B cell (primary cell): Measurements from ENCODE around the gene MAJIN. TPM values are rescaled to one million over a fixed set of nuclear protein-coding genes. Genes with fewer than 3 reads are reported as not detected.

Experiments used
- ATAC-seq: fragments of 200-7000 bp; cut with Tn5 transposase; one replicate; pipeline ENCODE4 v1.10.0; 2021; ENCODE audit warnings: low read depth, mild to moderate bottlenecking, moderate number of reproducible peaks, moderate library complexity
- CTCF ChIA-PET: fragments of 350-600 bp; sonication (Branson Sonifier 250); formaldehyde crosslinking; loops from one replicate; lab custom pipeline; 2021; ENCODE audit warnings: antibody characterized with exemption, inconsistent platforms; lab: Charles Lee
- POLR2A ChIA-PET: fragments of 350-600 bp; sonication (Branson Sonifier 250); formaldehyde crosslinking; loops from one replicate; lab custom pipeline; 2021; ENCODE audit warnings: antibody characterized with exemption; lab: Charles Lee
- DNase-seq: peaks from one replicate; pipeline ENCODE4 v3.0.0; 2013
- H2AFZ ChIP-seq: 2 replicates; pipeline ENCODE4 v1.6.1; 2012; ENCODE audit warnings: mild to moderate bottlenecking, low read depth, low read length; ENCODE audit not compliant: insufficient read depth, poor library complexity, severe bottlenecking
- H3K27ac ChIP-seq, 2 donors: 1 replicate in 1 of 2; 2 replicates in 1 of 2; pipeline ENCODE4 v1.5.1; 2012 to 2013; ENCODE audit warnings: low read length in 2 of 2, mild to moderate bottlenecking in 2 of 2, moderate library complexity in 1 of 2
- H3K27me3 ChIP-seq, 4 experiments: fragments of 200-600 bp in 1 of 4; sonication (generic) in 1 of 4; replicated peaks in 1 of 4; 1 replicate in 2 of 4; 2 replicates in 2 of 4; pipeline versions ENCODE4 v1.6.1 to v1.7.0; 2013 to 2016; ENCODE audit warnings: low read length in 3 of 4, mild to moderate bottlenecking in 2 of 4, mixed read lengths in 1 of 4, moderate library complexity in 1 of 4; ENCODE audit not compliant: insufficient read depth in 4 of 4, control insufficient read depth in 3 of 4; ENCODE audit errors: control extremely low read depth in 1 of 4
- H3K36me3 ChIP-seq, 2 experiments: replicated peaks in 1 of 2; 1 replicate in 1 of 2; 2 replicates in 1 of 2; pipeline versions ENCODE4 v1.6.1 to v1.7.1; 2013; ENCODE audit warnings: low read length in 1 of 2; ENCODE audit not compliant: insufficient read depth in 2 of 2, control insufficient read depth in 1 of 2; ENCODE audit errors: control extremely low read depth in 1 of 2, extremely low read depth in 1 of 2
- H3K4me1 ChIP-seq, 2 donors: fragments of 200-600 bp in 1 of 2; sonication (generic) in 1 of 2; 1 replicate in 1 of 2; 2 replicates in 1 of 2; pipeline versions ENCODE4 v1.5.1 to v1.6.1; 2013 to 2017; ENCODE audit warnings: low read length in 2 of 2; ENCODE audit not compliant: control insufficient read depth in 2 of 2, insufficient read depth in 2 of 2
- H3K4me2 ChIP-seq: replicated peaks from 2 replicates; pipeline ENCODE3; 2012; ENCODE audit warnings: mild to moderate bottlenecking, low read depth, low read length; ENCODE audit not compliant: poor library complexity, severe bottlenecking
- H3K4me3 ChIP-seq, 5 experiments: fragments of 200-600 bp in 1 of 5; sonication (generic) in 1 of 5; 1 replicate in 3 of 5; 2 replicates in 2 of 5; pipeline versions ENCODE4 v1.5.1 to v1.7.0; 2011 to 2016; ENCODE audit warnings: low read length in 4 of 5, mild to moderate bottlenecking in 4 of 5, low read depth in 2 of 5, control low read depth in 1 of 5, moderate library complexity in 1 of 5; ENCODE audit not compliant: insufficient read depth in 1 of 5; ENCODE audit errors: control extremely low read depth in 1 of 5, extremely low read depth in 1 of 5
- H3K79me2 ChIP-seq: fragments of 200-600 bp; sonication (generic); one replicate; pipeline ENCODE4 v1.6.0; 2016; ENCODE audit warnings: low read length; ENCODE audit not compliant: control insufficient read depth, insufficient read depth
- H3K9ac ChIP-seq: fragments of 200-600 bp; sonication (generic); 2 replicates; pipeline ENCODE4 v1.6.1; 2017; ENCODE audit warnings: mild to moderate bottlenecking, low read length, moderate library complexity
- H3K9me3 ChIP-seq, 3 donors: one replicate each; pipeline versions ENCODE4 v1.6.1 to v1.7.1; 2013; ENCODE audit warnings: low read length in 2 of 3; ENCODE audit not compliant: control insufficient read depth in 2 of 3, insufficient read depth in 1 of 3; ENCODE audit errors: control extremely low read depth in 1 of 3
- H4K20me1 ChIP-seq: 2 replicates; pipeline ENCODE4 v1.6.0; 2012; ENCODE audit warnings: mild to moderate bottlenecking, low read length; ENCODE audit not compliant: insufficient read depth, control insufficient read depth, poor library complexity, severe bottlenecking
- H3K27ac Mint-ChIP-seq: one replicate; pipeline ENCODE4 v1.8.0; 2021; ENCODE audit warnings: mixed read lengths
- H3K27me3 Mint-ChIP-seq: one replicate; pipeline ENCODE4 v1.8.0; 2021; ENCODE audit warnings: mixed read lengths
- H3K4me1 Mint-ChIP-seq: one replicate; pipeline ENCODE4 v1.8.0; 2021; ENCODE audit warnings: mixed read lengths
- H3K4me3 Mint-ChIP-seq: one replicate; pipeline ENCODE4 v1.8.0; 2021; ENCODE audit warnings: mixed read lengths
- H3K9me3 Mint-ChIP-seq: one replicate; pipeline ENCODE4 v1.8.0; 2022; ENCODE audit warnings: mixed read lengths; ENCODE audit not compliant: insufficient read depth
- CTCF ChIP-seq: fragments of 200-600 bp; IDR thresholded peaks from one replicate; pipeline ENCODE4 v1.8.0; 2022; ENCODE audit warnings: antibody characterized with exemption, mild to moderate bottlenecking
- EZH2 ChIP-seq: IDR thresholded peaks from 2 replicates; pipeline ENCODE4 v1.6.1; 2012; ENCODE audit warnings: borderline replicate concordance, low read depth, mild to moderate bottlenecking, moderate library complexity, low read length; ENCODE audit not compliant: insufficient read depth, poor library complexity, severe bottlenecking
- WGBS: methylation state at CpG from one replicate; pipeline ENCODE4 v1.1.5; 2013; ENCODE audit warnings: missing lambda C conversion rate; ENCODE audit not compliant: insufficient coverage; 5-methylcytosine and 5-hydroxymethylcytosine counted together
- intact Hi-C: fragments of 100-400 bp; cut with micrococcal nuclease; formaldehyde crosslinking; loops from one replicate; pipeline ENCODE4 v1.10.0; 2022
- polyA plus RNA-seq: library from polyadenylated mRNA; depleted of rRNA; stranded (reverse); fragments of >200 nt; gene quantifications from 2 replicates; pipeline ENCODE4 v1.2.3, GENCODE V29; 2012
- total RNA-seq, 2 donors: library from RNA; stranded (reverse); fragments of 120-200 nt in 1 of 2; gene quantifications; 1 replicate in 1 of 2; 2 replicates in 1 of 2; pipeline versions ENCODE4 v1.2.3 to v1.2.4, GENCODE V29; 2013 to 2022

MAJIN gene
- total and polyA plus RNA-seq, 2 donors (not counting 1 experiment from before 2014, with no cell fraction given), result 0.71 to 2.4 TPM

GRCh38 chr11:65021509-65021908 lies 49.6 kb upstream of the MAJIN start:
- no peaks in the 10 kb centered on the region for H3K9me3 ChIP-seq
- H3K79me2 ChIP-seq, result peaks cover 23% of the 10 kb centered on the region
- TF ChIP-seq EZH2, result no peak
- TF ChIP-seq CTCF, result no peak
- ChIA-PET CTCF (no interaction called here), POLR2A (no interaction called here)
- no peak overlapping the region for H2AFZ ChIP-seq
- peaks cover 0 to 6% of the 10 kb centered on the region in 2 donors for H3K4me1 ChIP-seq
- ATAC-seq, result no peak
- Mint-ChIP-seq H3K27ac (no peak overlapping the region), H3K27me3 (no peaks in the 10 kb centered on the region), H3K4me1 (peaks cover 5% of the 10 kb centered on the region), H3K4me3 (no peak overlapping the region), H3K9me3 (no peaks in the 10 kb centered on the region)
- H3K27me3 ChIP-seq, result no peaks in the 10 kb centered on the region
- H3K4me3 ChIP-seq, result no peak overlapping the region
- H4K20me1 ChIP-seq, result no peaks in the 10 kb centered on the region
- no peak overlapping the region for H3K27ac ChIP-seq
- intact Hi-C loops, result no loop called here
- over 99% methylated on average over 11 of the region's 11 CpGs for WGBS
- no peak overlapping the region for H3K9ac ChIP-seq
- peaks cover 0 to 29% of the 10 kb centered on the region in 2 experiments for H3K36me3 ChIP-seq
- H3K4me2 ChIP-seq, result no peak overlapping the region
- DNase-seq, result no peak

GRCh38 chr11:65021003-65021402 lies 49.1 kb upstream of the MAJIN start:
- no peak overlapping the region for H3K4me3 Mint-ChIP-seq
- intact Hi-C loops, result no loop called here

More at GRCh38 chr11:65021003-65021402, 49.1 kb upstream of the MAJIN start:
- no peaks in the 10 kb centered on the region for H3K9me3 ChIP-seq
- Mint-ChIP-seq H3K4me1 (peaks cover 9% of the 10 kb centered on the region), H3K9me3 (no peaks in the 10 kb centered on the region), H3K27ac (no peak overlapping the region), H3K27me3 (no peaks in the 10 kb centered on the region)
- H3K4me1 ChIP-seq, result peaks cover 0 to 11% of the 10 kb centered on the region in 2 donors
- CTCF ChIA-PET, result interaction anchor here (0.7 kb wide), 1 partner anchor 90 kb away, joined by 3 read pairs; no protein-coding TSS in a partner anchor
- H4K20me1 ChIP-seq, result no peaks in the 10 kb centered on the region
- 100% methylated on average over 1 of the region's 3 CpGs for WGBS
- no peak overlapping the region for H3K9ac ChIP-seq
- DNase-seq, result no peak
- peaks cover 0 to 29% of the 10 kb centered on the region in 2 experiments for H3K36me3 ChIP-seq
- H3K79me2 ChIP-seq, result peaks cover 28% of the 10 kb centered on the region
- TF ChIP-seq CTCF (no peak), EZH2 (no peak)
- no peak overlapping the region for H2AFZ ChIP-seq
- no peak overlapping the region for H3K4me2 ChIP-seq
- H3K27me3 ChIP-seq, result no peaks in the 10 kb centered on the region
- H3K4me3 ChIP-seq, result no peak overlapping the region
- ATAC-seq, result no peak
- POLR2A ChIA-PET, result no interaction called here
- H3K27ac ChIP-seq, result no peak overlapping the region
